ENCODE data around the gene CEACAM3.
"Not testable (repeated sequence)": the region's sequence is repeated elsewhere in the genome, so short reads cannot be mapped to it uniquely, and the experiment has no call there.

The CEACAM3 gene

DNA sequence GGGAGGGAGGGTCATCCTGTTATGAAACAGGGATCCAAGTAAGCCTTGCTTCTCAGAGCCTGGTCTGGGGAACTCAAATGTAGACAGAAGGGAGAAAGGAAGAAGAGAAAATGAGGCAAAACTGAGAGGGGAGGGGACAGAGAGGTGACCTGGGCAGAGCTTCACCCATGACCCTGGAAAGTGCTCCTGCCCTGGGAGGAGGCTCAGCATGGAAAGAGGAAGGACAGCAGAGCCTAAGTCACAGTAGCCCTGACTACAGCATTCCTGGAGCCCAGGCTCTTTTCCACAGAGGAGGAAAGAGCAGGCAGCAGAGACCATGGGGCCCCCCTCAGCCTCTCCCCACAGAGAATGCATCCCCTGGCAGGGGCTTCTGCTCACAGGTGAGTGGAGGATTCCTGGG lies at the start of gene CEACAM3:
Gene CEACAM3 (plus strand): TSS at position 226 of the 400 bp plus-strand sequence. CDS start 91 bp downstream, at position 317.
- no peak for DNase-seq

DNA sequence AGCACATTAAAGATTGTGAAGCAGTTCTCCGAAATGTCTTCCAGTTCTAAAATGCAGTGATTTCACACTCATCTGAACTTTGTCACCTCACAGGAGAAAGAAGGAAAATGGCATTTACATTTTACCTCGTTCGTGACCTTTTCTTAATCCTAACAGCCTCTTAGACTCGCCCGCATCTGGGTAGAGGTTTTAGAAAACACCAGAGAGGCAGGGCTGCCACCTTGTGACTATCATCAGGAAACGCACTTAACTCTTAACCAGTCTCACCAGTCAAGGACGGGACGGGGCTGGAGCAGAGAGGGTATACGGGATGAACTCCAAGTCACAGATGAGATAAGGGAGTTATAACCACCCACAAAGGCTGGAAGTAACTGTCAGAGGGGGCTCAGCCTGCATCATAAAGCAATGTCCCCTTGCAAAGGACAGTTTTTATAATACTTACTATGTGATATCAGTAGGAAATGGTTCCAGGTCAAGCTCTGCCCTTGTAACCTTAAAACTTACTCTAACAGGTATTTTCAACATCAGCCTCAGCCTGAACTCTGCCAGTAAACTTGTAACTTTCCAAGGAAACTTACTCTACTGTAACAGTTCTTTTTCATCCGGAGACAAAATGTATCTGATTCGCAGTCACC lies 49.7 kb upstream of the CEACAM3 start:
- peak; percentile 71 for DNase-seq

DNA sequence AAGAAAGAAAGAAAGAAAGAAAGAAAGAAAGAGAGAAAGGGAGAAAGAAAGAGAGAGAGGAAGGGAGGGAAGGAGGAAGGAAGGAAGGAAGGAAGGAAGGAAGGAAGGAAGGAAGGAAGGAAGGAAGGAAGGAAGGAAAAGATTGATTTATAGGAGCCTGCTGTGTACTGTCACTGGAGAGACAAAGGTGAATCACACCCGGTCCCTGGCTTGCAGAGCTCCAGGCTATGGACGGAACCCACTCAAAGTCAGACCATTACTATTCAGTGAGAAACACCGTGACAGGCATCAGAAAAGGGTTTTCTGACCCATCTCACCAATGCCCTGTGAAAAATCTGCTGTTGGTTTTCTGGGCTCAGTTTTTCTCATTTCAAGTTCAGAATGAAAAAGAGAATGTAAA lies 48.4 kb upstream of the CEACAM3 start:
- DNase-seq = no peak

DNA sequence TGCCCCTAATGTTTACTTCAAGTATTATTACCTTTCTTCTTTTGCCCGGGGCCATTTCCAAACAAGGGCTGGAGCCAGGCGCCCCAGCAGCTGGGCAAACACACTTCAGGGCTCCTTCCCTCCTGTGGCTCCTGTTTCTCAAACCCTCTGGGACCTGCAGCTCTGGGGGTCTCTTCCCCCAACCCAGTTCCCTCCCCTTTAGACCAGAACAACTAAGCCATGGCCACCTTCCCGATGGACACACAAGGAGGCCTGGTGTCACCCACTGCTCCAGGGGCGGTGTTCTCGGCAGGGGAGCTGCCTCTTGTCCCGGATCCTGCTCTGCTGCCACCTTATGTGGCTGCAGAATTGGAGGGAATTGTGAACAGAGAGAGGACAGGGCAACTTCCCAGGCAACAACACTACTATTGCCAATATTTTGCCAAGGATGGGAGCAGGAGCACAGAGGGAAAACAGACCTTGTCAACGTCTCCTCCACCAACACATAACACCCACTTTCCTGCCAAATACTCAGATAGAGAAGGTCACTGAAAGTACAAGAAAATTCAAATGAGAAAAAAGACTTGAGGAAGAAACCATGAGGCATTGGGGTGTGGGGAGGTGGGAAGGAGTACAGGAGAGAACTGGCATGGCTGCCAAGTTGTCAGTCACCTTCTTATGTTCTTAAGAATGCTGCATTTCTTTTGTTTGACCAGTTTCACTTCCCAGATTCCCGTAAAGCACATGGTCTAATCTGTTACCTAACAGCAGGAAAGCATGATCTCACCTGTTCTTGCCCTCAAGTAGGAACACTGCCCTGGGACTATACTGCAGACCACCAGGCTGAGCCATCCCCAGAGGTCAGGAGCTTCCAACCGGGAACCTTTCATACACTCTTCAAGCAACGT lies 45.9 kb upstream of the CEACAM3 start:
- not testable (repeated sequence) for DNase-seq

DNA sequence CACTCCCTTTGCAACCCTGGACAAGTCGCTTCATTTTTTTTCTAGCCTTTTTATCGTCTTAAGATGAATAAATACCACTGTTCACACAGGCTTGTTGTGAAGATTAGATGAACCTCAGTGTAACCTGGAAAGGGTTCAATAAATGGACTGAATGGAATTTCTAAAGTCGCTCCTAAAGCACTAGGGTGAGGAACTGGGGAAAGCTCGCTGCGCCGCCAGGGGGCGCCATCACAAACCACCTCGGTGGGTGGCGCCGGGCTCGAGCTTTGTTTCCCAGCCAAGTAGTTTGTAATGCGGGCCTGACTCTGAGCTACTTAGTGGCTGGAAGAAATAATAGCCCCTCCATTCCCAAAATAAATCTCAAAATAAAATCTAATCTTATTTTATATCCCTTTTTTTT lies 43.2 kb upstream of the CEACAM3 start:
- peak; percentile 63 for DNase-seq

DNA sequence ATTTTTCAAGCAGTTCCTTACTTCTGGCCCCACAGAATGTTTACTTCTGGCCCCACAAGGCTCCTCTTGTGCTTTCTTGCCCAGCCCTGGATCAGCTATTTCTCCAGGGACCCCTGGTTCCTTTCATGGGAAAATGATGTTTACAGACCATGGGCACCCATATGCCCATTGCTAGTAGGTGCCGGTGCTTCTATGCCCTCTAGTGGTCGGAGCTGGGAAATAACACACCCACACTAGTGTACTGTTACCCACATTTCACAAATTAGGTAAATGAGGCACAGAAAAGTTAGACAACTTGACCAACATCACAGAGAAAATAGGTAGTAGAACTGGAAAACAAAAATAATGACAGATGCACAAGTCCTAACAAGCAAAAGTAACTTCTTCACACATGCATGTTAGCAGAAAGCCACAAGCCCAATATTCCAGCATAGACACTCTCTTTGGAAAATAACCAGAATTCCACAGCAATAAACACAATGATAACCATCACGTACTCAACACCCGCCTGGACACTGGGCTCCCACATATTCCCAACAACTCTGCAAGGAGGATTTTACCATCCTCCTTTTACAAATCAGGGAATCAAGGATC lies 42.4 kb upstream of the CEACAM3 start:
- DNase-seq = no peak

DNA sequence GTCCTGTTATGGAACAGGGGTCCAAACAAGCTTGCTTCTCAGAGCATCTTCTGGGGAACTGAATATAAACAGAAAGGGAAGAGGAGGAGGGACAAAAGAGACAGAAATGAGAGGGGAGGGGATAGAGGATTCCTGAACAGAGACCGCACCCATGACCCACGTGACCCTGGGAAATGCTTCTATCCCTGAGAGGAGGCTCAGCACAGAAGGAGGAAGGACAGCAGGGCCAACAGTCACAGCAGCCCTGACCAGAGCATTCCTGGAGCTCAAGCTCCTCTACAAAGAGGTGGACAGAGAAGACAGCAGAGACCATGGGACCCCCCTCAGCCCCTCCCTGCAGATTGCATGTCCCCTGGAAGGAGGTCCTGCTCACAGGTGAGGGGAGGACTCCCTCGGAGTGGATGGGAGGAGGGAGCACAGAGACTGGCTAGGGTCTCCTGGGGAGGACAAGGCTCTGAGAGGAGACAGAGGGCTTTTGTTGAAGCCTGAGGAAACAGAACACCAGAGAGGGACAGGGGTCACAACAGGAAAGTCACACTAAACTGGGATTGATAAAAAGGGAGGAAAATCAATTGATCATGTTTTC lies 41.0 kb upstream of the CEACAM3 start, which contains the start of gene CEACAM6:
Gene CEACAM6 (plus strand): TSS at position 203 of the 586 bp plus-strand sequence. CDS start 109 bp downstream, at position 312.
- peak; percentile 61 for DNase-seq

DNA sequence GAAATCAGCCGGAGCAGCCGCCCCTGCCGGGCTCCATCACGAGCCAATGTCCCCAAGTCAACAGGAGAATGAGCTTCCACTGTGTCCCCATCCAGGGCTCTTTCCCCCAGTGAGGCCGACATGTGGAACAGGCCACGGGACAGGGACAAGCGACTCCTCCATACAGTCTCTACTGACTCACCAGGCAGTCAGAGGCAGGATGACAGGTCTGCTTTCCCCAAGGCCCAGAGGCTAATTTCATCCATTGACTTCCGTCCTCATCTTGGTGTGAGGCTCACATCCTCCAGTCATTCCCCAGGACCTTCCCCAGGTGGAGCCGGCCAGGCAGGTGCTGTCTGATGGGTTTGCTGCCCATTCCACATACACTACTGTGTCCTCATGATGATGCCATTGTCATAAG lies 37.5 kb upstream of the CEACAM3 start:
- DNase-seq = no peak

DNA sequence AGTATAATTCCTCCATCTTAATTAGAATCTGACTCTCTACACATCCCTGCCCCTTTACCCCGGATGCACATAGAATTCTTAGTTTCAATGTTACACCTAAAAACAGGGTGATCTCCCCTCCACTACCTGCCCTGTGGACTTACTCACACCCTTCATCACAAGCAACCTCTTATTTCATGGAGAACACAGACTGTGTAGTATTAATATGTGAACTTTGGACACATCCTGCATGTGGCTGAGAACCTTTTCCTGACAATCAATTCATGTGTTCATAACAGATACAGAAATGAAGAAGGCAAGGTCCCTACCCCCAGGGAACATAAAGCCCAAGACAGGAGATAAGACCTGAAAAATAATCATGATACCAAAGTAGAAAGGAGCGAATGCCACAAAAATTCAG lies 29.3 kb upstream of the CEACAM3 start:
- no peak for DNase-seq

DNA sequence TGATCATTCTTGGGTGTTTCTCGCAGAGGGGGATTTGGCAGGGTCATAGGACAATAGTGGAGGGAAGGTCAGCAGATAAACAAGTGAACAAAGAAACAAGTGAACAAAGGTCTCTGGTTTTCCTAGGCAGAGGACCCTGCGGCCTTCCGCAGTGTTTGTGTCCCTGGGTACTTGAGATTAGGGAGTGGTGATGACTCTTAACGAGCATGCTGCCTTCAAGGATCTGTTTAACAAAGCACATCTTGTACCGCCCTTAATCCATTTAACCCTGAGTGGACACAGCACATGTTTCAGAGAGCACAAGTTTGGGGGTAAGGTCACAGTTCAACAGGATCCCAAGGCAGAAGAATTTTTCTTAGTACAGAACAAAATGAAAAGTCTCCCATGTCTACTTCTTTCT lies 28.3 kb upstream of the CEACAM3 start:
- not testable (repeated sequence) for DNase-seq

DNA sequence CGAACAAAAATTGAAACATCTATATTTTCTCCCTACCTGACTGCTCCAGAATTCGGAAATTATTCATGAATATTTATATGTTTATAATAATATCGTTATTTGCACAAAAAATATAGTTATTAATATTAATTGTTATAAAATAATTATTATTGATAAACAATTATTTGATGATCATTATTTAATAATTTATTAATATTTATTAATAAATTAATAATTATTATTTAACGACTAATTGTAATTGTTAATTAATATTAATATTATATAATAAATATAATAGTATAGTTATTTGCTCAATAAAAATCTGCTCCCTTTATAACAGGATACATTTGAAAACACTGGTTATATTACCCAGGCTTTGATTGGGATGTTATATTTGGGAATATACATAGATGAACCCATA lies 26.8 kb upstream of the CEACAM3 start:
- DNase-seq = no peak

DNA sequence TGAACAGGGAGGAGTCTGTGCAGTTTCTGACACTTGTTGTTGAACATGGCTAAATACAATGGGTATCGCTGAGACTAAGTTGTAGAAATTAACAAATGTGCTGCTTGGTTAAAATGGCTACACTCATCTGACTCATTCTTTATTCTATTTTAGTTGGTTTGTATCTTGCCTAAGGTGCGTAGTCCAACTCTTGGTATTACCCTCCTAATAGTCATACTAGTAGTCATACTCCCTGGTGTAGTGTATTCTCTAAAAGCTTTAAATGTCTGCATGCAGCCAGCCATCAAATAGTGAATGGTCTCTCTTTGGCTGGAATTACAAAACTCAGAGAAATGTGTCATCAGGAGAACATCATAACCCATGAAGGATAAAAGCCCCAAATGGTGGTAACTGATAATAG lies 25.0 kb upstream of the CEACAM3 start:
- no peak for DNase-seq

DNA sequence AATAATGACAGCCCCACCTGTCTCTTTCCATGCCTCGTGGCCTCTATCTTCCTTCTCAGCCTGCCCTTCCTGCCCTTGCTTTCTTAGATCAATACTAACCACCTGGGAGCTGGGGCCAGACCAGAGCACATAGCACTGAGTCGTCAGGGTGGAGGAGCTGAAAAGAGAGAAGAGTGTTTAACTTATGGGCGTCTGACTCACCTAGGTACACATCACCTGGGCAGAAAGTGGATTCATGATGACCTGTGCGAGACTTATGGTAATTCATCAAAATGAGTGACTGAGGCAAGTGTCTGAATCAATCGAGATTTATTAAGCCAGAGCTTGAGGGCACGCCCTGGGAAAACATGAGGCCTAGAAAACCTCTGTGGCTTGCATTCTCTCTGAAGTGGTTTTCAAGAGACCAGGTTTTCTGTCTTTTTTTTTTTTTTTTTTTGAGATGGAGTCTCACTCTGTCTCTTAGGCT lies 21.8 kb upstream of the CEACAM3 start:
- DNase-seq = no peak

DNA sequence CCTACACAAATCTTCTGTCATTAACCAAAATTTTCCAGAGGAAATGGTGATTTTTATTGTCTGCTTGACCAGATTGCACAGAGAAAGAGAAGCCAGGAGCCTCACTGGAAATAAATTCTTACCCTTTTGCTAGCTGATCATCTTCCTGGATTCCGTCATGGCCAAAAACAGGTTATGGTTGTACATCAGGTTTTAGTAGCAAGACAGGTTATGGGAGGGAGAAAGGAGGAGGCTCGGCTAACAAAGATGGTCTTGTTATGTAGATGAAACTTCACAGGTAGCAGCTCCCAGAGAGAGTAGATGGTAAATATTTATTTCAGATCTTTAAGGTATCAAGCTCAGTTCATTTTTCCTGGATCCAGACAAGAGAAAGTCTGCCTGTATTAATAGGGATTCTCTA lies 19.7 kb upstream of the CEACAM3 start:
- DNase-seq = no peak

DNA sequence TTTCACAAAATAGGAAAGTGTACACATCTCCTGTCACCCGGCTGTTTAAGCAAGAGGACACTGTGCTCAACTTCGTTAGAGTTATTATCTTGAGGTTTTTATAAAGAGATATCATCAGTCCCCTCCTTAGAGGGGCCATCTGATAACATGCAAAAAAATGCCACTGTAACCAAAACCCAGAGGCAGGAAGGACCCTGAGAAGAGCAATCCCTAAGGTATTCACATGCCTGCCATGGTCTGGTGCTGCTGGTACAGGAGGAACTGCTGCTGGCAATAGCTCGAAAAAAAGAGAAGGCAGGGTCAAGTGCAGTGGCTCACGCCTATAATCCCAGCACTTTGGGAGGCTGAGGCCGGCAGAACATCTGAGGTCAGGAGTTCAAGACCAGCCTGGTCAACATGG lies 12.8 kb upstream of the CEACAM3 start:
- no peak for DNase-seq

DNA sequence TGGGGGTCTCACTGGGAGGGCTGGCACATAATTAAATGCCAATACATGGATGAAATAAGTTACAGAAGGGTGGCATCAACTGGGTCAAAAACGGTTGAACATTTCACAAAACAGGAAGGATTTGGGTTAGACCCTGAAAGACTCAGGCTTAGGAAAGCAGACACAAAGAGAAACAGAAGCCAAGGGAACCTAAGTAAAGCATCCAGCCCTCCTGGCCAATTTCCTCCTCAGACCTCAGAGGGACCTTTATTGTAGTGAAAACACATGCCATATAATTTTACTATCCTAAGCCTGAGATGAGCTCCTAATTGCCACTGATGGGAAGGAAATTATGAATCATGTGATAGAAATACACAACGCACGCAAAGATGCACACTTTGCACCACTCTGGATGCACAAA lies 12.1 kb upstream of the CEACAM3 start:
- no peak for DNase-seq

DNA sequence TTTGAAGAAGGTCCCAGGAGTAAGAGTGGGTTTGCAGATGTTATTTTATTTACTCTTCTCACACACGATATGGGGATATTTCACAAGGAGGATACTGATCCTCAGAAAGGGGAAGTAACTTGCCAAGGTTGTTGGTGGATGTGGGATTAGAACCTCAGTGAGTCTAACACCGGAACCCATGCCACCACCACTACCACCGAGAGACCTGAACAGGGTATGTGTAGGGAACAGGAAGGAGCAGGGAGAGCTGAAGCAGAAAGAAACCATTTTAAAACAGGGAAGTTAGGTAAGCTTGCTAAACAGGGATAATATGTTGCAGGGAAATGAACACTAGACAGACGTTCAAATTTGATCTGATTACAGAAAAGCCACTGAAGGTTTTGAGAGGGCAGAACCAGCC lies 11.6 kb upstream of the CEACAM3 start:
- DNase-seq = no peak

DNA sequence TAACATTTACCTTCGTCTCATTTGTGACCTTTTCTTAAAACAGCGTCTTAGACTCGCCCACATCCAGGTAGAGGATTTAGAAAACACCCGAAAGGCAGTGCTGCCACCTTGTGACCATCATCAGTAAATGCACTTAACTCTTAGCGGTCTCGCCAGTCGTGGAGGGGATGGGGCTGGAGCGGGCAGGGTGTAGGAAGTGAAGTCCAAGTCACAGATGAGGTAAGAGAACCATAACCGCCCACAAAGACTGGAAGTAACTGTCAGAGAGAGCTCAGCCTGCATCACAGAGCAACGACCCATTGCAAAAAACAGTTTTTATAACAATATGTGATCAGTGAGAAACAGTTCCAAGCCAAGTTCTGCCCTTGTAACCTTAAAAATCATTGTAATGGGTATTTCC lies 10.7 kb upstream of the CEACAM3 start:
- DNase-seq = peak; percentile 84

DNA sequence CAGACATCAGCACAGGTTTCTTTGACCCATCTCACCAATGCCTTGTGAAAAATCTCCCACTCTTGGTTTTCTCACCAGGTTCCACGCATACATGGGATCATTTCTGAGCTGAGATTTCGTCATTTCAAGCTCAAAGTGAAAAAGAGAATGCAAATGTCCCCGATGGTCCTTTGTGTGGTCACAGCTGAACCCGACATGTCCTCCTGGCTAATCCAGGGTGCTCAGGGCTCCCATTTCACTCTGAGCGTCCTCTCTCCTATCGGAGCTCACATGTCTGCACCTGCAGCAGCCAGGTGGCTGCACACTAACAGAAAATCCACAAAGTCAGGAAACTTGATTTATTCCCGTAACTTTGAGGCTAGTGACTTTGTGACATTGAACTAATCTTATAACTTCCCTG lies 9.3 kb upstream of the CEACAM3 start:
- no peak for DNase-seq

DNA sequence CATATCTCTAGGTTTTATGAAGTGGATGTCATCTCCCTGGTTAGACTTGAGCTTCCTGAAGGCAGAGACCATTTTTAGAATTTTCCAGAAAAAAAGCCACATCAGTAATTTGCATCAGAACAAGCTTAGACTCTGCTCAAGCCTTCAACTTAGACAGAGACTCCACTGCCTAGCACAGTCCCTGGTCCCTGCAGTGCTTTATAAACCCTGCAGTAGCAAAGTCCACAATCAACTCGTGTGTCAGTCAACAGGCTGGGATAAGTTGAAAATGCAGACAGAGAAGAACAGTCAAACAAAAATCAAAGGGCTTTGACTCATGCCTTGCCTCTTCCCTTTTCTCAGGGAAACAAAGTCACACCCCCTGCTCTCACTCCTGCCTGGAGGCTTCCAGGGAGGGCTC lies 7.9 kb upstream of the CEACAM3 start:
- not testable (repeated sequence) for DNase-seq

DNA sequence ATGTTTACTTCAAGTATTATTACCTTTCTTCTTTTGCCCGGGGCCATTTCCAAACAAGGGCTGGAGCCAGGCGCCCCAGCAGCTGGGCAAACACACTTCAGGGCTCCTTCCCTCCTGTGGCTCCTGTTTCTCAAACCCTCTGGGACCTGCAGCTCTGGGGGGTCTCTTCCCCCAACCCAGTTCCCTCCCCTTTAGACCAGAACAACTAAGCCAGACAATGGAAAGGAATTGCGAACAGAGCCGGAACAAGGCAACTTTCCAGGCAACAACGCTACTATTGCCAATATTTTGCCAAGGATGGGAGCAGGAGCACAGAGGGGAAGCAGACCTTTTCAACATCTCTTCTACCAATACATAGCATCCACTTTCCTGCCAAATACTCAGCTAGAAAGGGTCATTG lies 7.3 kb upstream of the CEACAM3 start:
- DNase-seq = not testable (repeated sequence)

DNA sequence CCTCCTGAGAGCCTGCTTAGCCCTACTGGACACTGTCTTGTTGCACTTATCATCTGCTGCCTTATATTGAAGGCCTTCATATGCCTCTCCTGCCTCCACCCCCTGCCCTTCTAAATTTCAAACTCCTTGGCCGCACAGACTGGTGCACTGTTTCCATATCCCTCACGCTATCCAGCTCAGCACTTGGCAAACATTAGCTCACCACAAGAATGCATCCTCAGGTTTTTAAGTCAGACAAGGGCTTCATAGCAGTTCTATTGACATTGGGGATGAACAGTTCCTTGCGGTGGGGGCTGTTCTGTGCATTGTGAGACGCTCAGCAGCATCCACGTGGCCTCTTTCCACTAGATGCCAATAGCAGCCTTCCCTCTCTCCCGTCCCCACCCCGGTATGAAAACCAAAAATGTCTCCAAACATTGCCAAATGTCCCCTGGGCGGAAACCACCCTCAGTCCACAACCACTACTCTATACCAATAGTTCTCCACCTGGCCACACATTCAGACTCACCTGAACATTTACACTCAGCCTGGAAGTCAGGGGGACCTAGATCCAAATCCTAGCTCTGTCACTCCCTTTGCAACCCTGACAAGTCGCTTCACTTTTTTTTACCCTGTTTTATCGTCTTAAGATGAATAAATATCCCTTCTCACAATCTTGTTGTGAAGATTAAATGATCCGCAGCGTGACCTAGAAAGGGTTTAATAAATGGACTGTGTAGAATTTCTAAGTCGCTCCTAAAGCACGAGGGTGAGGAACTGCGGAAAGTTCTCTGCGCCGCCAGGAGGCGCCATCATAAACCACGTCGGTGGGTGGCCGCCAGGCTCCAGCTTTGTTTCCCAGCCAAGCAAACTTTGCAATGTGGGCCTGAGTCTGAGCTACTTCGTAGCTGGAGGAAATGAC lies 3.6 kb upstream of the CEACAM3 start:
- peak; percentile 78 for DNase-seq

Data from islet precursor cell (in vitro differentiated cells).